GM12801 (cell line): Measurements from ENCODE around the gene ARL16.

Source experiments
- TF ChIP-seq, protein P1 (sequence below): IDR thresholded peaks from one replicate; pipeline ENCODE4 v1.5.1; 2011; ENCODE audit warnings: control low read depth; ENCODE audit not compliant: insufficient read length; ENCODE audit errors: extremely low read depth

The ARL16 gene

DNA sequence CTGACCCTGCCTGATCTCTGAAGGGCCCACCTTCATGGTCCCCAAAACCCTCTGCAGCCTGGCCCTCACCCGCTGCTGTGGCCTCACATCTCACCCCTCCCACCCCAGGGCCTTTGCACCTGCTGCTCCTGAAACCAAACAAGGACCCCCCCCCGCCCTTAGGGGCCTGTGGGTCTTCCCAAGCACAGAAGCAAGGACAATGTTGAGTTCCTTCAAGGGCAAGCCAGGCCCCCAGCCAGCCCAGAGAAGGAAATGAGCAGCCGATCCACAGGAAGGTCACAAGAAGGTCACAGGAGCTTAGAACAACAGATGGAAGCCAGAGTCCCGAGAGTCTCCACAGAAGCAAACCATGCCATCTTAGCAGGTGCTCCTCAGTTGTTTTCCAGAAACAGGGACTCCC, 26.8 kb downstream of the ARL16 start:
- TF ChIP-seq, protein P1, sequence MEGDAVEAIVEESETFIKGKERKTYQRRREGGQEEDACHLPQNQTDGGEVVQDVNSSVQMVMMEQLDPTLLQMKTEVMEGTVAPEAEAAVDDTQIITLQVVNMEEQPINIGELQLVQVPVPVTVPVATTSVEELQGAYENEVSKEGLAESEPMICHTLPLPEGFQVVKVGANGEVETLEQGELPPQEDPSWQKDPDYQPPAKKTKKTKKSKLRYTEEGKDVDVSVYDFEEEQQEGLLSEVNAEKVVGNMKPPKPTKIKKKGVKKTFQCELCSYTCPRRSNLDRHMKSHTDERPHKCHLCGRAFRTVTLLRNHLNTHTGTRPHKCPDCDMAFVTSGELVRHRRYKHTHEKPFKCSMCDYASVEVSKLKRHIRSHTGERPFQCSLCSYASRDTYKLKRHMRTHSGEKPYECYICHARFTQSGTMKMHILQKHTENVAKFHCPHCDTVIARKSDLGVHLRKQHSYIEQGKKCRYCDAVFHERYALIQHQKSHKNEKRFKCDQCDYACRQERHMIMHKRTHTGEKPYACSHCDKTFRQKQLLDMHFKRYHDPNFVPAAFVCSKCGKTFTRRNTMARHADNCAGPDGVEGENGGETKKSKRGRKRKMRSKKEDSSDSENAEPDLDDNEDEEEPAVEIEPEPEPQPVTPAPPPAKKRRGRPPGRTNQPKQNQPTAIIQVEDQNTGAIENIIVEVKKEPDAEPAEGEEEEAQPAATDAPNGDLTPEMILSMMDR: no peak

DNA sequence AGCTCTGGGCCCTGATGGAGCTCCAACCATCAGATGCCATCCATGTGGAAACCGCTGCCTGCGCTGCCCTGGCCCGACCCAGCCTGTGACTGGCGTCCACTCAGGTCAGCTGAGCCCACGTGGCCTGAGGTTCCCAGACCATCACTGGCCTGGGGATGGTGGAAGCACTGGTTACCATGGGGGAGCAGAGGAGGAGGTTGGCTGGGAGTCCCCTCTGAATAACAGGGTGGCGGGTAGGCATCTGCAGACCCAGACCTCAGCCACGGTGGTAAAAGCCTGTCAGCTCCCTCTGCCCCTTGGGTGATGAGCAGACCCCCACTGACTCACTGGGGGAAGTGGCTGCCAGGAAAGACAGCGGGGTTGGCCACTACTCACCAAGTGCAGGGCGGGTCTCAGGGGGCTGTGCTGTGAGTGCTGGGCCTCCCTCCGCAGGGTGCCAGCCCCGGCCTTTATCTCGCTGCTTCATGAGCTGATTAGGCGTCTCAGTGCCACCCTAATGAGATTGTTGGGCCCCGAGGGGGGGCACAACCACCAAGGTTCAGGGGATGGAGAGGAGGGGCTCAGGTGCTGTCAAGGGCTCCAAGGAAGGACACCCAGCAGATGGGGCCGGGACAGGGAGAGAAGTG, 27.4 kb downstream of the ARL16 start, which contains the start of gene PDE6G:
Gene PDE6G (minus strand): TSS at position 425 of the 626 bp plus-strand sequence. CDS start 3,237 bp downstream, outside the sequence.
- TF ChIP-seq, protein P1: no peak

DNA sequence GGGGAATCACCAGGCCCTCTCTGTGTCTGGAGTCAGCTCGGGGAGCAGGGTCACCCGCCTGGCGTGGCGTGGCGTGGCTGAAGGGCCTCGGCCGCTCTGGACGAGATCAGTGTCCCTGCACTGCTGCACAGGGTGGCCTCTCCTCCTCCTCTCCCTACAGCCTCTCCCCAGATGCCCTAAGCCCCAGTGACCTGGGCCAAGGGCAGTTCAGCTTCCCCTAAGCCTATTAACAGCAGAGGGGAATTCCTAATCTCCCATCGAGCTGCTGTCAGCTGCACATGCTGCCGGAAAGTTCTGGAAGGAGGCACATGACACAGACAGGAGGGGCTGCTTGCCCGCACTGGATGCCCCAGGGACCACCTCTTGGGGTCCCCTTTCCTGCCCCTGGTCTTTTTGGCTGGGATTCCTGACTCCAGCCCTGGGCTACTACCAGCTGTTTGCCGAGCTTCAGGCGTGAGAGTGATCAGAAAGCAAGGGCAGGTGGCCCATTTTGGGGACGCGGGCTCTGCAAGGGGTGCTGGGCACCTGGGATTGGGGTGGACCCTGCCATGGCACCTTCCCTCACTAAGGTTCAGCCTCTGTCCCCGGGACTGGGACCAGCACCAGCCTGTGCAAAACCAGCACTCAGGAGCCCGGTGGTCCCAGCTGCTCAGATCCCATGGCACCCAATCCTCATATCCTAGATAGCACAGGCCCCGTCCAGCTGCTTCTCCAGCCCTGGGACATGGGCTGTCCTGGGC, 28.0 kb downstream of the ARL16 start:
- TF ChIP-seq, protein P1: no peak

DNA sequence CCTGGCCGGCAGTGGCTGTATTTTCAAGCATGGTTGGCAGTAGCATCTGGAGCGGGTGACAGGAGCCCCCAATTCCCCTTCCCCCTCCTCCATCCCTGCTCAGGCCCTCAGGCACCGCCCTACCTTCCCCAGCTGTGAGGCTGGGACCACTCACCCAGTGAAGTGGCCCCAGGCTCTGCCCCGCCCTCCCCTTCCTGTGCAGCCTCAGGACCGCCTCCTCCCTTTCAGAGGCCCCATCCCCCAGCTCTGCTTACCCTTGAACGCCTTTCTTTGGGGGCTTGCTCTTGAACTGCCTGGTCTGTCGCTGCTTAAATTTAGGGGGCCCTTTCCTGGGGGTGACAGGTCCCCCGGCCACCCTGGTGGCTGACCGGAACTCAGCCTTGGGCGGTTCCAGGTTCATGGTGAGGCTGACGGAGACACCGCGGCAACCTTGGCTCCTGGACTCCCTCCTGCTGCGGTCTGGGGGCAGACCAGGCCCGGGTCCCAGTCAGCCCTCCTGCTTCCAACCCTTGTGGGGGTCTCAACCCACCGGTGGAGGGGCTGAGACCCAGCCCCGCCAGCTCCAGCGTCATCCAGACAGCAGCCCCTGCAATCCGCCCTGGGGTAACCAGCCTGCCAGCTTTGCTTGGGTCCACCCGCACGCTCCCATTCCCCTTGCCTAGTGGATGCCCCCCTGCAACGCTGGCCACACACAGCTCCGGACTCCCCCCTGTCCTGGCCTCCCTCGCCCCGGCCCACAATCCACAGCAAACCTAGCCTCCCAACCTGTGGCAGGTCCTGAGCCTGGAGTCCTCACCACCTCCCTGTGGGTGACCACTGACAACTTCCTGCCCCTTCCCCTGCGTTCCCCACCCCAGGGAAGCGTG, 30.5 kb downstream of the ARL16 start:
- TF ChIP-seq, protein P1: no peak

DNA sequence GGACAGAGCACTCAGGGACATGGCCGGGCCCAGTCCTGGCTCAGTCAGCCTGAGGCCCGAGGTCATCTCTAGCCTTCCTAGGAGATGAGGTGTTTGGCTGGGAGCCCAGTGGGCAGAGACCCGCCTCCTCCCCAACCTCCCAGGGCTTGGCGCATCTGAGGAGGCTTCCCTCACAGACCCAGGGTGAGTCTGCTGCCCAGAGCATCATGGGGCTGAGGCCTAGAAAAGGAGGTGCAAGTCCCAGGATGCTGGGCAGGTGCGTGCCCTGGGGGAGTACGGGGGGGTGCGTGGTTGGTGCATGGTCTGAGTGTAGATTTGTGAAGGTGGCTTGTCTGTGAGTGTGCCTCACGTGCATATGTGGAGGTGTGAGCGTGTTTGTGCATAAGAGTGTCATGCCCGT, 31.9 kb downstream of the ARL16 start:
- TF ChIP-seq, protein P1: no peak

DNA sequence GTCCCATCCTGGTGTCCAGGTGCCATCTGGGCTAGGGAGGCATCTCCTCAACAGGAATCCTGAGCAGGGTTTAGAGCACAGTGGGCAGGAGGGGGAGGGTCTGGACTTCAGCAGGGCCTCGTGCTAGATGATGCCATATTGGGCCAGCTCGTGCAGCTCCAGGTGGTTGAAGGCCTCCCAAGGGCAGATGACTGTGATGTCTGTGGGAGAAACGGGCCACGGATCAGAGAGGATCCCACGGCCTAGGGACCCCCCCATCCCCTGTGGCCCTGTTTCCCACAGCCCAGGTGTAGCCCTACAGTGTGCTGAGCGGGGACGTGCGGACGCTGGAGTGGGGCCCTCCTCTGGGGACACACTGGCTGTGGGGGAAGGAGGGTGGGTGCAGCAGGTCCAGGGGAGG, 32.6 kb downstream of the ARL16 start:
- TF ChIP-seq, protein P1: no peak

DNA sequence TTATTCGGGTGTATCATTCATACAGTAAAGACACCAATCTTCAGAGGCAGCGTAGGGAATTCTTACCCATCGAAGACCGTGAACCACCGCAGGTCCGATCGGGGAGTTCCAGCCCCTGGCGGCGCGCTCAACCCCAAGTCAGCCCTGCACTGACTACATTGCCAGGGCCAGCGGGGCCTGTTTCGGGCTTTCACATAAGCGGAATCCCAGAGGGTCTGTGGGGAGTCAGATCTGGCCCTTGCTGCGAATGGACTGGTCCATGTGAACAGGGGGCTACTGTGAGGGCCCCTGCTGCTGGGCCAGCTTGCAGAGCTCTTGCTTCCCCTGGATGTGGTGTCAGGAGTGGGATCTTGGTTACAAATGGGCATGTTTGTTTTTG, 34.9 kb downstream of the ARL16 start:
- TF ChIP-seq, protein P1: no peak
